Ishikawa (cell line): Measurements from ENCODE around the gene AFG3L2.

Experiments
- CEBPB ChIP-seq: IDR thresholded peaks from 2 replicates; pipeline ENCODE4 v1.6.1; 2012
- CREB1 ChIP-seq: IDR thresholded peaks from 2 replicates; pipeline ENCODE4 v1.6.1; 2012; ENCODE audit warnings: low read depth
- EGR1 ChIP-seq: IDR thresholded peaks from 2 replicates; pipeline ENCODE4 v1.6.1; 2012
- EP300 ChIP-seq: IDR thresholded peaks from 2 replicates; pipeline ENCODE4 v1.6.1; 2012; ENCODE audit warnings: borderline replicate concordance
- FOXM1 ChIP-seq: IDR thresholded peaks from 2 replicates; pipeline ENCODE4 v1.6.1; 2012; ENCODE audit warnings: low read depth, borderline replicate concordance
- NFIC ChIP-seq: IDR thresholded peaks from 2 replicates; pipeline ENCODE4 v1.6.1; 2012
- RAD21 ChIP-seq: IDR thresholded peaks from 2 replicates; pipeline ENCODE4 v1.6.1; 2012; ENCODE audit warnings: low read depth
- TAF1 ChIP-seq: IDR thresholded peaks from 2 replicates; pipeline ENCODE4 v1.6.1; 2012; ENCODE audit warnings: low read depth, mild to moderate bottlenecking
- TCF12 ChIP-seq: IDR thresholded peaks from 2 replicates; pipeline ENCODE4 v1.6.1; 2012; ENCODE audit warnings: low read depth
- TEAD4 ChIP-seq: IDR thresholded peaks from 2 replicates; pipeline ENCODE4 v1.6.1; 2012
- USF1 ChIP-seq: IDR thresholded peaks from 2 replicates; pipeline ENCODE4 v1.6.1; 2012
- YY1 ChIP-seq: IDR thresholded peaks from 2 replicates; pipeline ENCODE4 v1.6.1; 2012; ENCODE audit warnings: low read depth
- ZBTB7A ChIP-seq: IDR thresholded peaks from 2 replicates; pipeline ENCODE4 v1.6.1; 2012; ENCODE audit warnings: low read depth
- TF ChIP-seq, protein P1 (sequence below): IDR thresholded peaks from 2 replicates; pipeline ENCODE4 v1.6.1; 2012
- TF ChIP-seq, protein P2 (sequence below): IDR thresholded peaks from 2 replicates; pipeline ENCODE4 v1.6.1; 2012; ENCODE audit warnings: low read depth, mild to moderate bottlenecking

Gene AFG3L2

DNA sequence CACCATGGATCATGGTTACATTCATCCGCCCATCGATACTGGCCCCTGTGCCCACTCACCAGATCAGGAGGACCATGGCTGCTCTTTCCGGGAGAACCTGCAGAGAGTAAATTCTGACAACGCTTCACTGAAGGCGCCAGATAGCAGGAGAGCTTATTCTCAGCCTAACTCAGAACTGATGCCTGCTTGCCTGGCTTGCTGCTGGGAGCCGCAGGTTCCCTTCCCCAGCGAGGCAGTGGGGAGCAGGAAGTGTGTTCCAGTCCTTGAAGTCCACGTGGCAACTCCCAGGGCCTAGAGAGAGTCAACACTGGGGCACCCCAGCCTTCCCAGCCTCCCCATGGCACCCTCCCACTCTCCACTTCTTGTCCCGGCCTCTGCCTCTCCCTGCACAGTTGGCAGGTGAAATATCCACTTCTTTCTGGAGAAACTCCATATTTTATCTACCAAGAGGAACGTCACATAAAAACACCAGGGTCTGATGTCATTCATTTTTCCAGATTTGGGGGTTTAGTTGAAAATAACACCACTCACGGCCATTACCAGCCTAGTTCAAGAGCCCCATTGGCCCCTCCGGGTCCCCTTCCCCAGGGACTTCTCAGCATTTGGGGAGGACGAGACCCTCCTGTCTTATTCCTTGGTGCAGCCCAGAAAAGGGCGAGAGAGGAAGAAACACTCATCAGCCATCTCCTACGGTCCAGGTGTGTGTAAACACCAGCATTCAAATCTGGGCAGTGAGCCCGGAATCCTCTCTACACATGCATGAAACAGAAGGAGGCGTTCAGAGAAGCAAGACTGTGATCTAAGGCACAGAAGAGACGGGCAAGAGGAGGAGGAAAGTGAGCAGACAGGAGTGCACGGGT, 72.4 kb downstream of the AFG3L2 start:
- TF ChIP-seq, protein P1, sequence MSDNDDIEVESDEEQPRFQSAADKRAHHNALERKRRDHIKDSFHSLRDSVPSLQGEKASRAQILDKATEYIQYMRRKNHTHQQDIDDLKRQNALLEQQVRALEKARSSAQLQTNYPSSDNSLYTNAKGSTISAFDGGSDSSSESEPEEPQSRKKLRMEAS, result no peak
- TF ChIP-seq YY1 (no peak), TEAD4 (no peak), USF1 (no peak), TCF12 (no peak), CEBPB (no peak), RAD21 (no peak), ZBTB7A (no peak), EP300 (no peak)

GRCh38 chr18:12302391-12303147, 74.5 kb downstream of the AFG3L2 start:
- no peak for TF ChIP-seq EP300
- TF ChIP-seq RAD21, result no peak

DNA sequence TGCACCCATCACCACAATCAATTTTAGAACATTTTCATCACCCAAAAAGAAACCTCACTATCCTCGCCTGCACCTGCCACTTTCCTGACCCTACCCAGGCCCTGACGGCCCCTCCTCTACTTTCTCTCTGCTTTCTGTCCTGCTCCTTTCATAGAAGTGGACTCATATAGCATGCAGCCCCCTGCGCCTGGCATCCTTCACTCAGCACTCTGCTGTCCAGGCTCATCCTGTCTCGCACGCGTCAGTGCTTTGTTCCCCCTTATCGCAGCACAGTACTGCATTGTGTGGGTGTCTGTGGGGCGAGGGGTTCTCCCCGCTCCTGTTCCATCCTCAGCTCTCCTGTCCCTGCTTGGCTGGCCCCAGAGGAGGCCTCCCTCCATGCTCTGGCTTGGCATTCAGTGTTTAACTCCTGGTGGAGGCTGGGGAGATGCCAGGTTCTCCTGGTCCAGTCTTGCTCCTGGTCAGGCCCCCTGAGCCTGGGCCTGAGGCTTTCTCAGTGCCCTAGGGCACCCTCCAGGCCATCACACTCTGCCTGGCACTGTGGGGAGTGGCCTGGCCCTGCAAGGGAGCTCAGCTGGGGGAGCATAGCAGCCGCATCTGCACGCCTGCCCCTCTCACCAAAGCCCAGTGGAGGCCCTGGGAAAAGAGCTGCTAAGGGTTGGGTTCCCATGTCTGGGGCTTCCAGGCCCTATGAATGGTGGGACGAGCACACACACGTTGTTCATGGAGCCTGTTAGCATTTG, 75.6 kb downstream of the AFG3L2 start:
- TF ChIP-seq ZBTB7A (no peak), TCF12 (no peak), TAF1 (no peak), CEBPB (no peak), NFIC (no peak), RAD21 (no peak), EP300 (no peak), FOXM1 (no peak)
- TF ChIP-seq, protein P2, sequence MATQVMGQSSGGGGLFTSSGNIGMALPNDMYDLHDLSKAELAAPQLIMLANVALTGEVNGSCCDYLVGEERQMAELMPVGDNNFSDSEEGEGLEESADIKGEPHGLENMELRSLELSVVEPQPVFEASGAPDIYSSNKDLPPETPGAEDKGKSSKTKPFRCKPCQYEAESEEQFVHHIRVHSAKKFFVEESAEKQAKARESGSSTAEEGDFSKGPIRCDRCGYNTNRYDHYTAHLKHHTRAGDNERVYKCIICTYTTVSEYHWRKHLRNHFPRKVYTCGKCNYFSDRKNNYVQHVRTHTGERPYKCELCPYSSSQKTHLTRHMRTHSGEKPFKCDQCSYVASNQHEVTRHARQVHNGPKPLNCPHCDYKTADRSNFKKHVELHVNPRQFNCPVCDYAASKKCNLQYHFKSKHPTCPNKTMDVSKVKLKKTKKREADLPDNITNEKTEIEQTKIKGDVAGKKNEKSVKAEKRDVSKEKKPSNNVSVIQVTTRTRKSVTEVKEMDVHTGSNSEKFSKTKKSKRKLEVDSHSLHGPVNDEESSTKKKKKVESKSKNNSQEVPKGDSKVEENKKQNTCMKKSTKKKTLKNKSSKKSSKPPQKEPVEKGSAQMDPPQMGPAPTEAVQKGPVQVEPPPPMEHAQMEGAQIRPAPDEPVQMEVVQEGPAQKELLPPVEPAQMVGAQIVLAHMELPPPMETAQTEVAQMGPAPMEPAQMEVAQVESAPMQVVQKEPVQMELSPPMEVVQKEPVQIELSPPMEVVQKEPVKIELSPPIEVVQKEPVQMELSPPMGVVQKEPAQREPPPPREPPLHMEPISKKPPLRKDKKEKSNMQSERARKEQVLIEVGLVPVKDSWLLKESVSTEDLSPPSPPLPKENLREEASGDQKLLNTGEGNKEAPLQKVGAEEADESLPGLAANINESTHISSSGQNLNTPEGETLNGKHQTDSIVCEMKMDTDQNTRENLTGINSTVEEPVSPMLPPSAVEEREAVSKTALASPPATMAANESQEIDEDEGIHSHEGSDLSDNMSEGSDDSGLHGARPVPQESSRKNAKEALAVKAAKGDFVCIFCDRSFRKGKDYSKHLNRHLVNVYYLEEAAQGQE, result no peak
- TF ChIP-seq, protein P1, result no peak

- TF ChIP-seq EP300, result no peak
- TF ChIP-seq ZBTB7A, result no peak
- TF ChIP-seq FOXM1, result no peak
- TF ChIP-seq USF1, result no peak
- no peak for TF ChIP-seq CREB1
- no peak for TF ChIP-seq TCF12
- TF ChIP-seq NFIC, result no peak
- TF ChIP-seq, protein P2, result no peak
- no peak for TF ChIP-seq CEBPB
- no peak for TF ChIP-seq YY1
- TF ChIP-seq, protein P1, result no peak
- TF ChIP-seq TAF1, result no peak
- no peak for TF ChIP-seq RAD21
- TF ChIP-seq EGR1, result no peak
- no peak for TF ChIP-seq TEAD4
These were observed 77.2 kb downstream of the AFG3L2 start for GRCh38 chr18:12299862-12300261.

DNA sequence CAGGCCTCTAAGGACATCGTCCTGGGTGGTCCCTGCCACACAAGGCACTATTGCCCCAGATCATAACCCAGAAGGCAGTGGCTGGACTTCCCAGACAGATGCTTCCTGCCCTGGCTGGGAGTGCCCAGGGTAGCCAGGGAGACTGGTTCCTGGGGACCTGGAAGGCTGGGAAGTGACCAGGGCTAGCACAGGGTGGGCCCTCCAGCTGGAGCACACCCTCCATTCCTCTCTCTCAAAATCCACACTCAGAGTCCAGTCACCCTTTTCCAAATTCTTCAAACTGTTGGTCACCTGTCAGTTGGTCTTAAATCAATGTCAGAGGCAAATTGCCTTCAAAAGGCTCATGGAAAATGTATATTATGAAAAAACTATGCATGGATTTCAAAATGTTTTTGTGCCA, 80.6 kb downstream of the AFG3L2 start:
- TF ChIP-seq, protein P1, result no peak
- TF ChIP-seq RAD21, result no peak
- TF ChIP-seq CEBPB, result no peak
- no peak for TF ChIP-seq EP300
- TF ChIP-seq CREB1, result no peak
- TF ChIP-seq TAF1, result no peak
- TF ChIP-seq TCF12, result no peak
- TF ChIP-seq NFIC, result no peak
- no peak for TF ChIP-seq YY1
